ENCODE measurements around the gene KIF6.

GRCh38 chr6:39313526-39314272 lies 411.5 kb downstream of the KIF6 start:
- TF ChIP-seq, protein P1, sequence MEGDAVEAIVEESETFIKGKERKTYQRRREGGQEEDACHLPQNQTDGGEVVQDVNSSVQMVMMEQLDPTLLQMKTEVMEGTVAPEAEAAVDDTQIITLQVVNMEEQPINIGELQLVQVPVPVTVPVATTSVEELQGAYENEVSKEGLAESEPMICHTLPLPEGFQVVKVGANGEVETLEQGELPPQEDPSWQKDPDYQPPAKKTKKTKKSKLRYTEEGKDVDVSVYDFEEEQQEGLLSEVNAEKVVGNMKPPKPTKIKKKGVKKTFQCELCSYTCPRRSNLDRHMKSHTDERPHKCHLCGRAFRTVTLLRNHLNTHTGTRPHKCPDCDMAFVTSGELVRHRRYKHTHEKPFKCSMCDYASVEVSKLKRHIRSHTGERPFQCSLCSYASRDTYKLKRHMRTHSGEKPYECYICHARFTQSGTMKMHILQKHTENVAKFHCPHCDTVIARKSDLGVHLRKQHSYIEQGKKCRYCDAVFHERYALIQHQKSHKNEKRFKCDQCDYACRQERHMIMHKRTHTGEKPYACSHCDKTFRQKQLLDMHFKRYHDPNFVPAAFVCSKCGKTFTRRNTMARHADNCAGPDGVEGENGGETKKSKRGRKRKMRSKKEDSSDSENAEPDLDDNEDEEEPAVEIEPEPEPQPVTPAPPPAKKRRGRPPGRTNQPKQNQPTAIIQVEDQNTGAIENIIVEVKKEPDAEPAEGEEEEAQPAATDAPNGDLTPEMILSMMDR (IDR thresholded peaks at IDR 0.05): no peak
- no peak for TF ChIP-seq POLR2A (IDR thresholded peaks at IDR 0.05)

Measured in uterus (tissue), 2 donors.